ENCODE results near the gene MTHFD1. TPM values are rescaled to one million over a fixed set of nuclear protein-coding genes. Genes with fewer than 3 reads are reported as not detected.

MTHFD1 gene
- total and polyA plus RNA-seq, 9 of the 15 experiments (the other 6 are each of a cell fraction or from before 2014, with no cell fraction given): 66.7 to 158 (median 90.9) TPM

DNA sequence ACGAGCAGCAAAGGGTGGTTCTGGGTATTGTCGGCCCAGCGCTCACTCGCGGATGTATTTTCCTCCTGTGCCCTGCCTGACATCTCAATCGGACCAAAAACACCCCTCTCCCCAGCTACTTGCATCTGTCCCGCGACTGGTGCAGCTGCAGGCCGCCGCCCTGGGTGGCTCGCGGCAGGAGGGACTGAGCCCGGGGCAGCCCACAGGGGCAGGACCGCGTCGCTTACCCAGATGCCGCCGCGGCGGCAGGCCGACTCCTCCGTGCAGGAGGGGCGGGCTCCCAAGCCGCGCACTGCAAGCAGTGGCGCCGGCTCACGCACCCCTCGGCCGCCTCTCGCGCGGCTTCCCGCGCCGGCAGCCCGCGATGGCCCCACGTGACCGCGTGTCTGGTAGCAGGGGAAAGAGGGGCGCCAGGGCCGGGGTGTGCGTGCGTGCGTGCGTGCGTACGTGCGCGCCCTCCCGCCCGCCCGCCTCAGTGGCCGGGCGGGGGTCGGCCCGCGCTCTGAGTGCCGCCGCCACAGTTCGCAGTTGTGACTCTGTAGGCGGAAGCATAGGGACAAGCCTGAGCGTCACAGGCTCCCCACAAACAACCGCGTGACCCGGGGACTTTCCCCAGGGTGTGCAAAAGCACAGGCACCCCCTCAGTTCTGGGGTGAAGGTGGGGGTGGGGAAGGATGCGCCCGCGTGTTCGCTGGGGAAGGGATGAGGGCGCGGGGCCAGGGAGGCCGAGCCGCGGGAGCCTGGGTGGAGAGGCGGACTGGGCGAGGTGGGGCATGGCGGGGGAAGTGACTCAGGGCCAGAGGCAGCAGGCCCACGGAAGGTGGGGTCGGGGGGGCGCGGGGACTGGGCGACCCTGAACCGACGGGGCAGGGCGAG is 115.5 kb downstream of the MTHFD1 start, which contains the start of gene ZBTB25 (continued):
- TF ChIP-seq BACH1 (tag; IDR thresholded peaks at IDR 0.05) (no peak), WHSC1 (IDR thresholded peaks at IDR 0.05; ENCODE audit: low read length) (no peak), MCM5 (IDR thresholded peaks at IDR 0.05; ENCODE audit: low read depth) (no peak), MIER1 (IDR thresholded peaks at IDR 0.05; ENCODE audit: low read depth) (no peak), SETDB1 (IDR thresholded peaks at IDR 0.05; ENCODE audit: low read length) (no peak), ASH1L (IDR thresholded peaks at IDR 0.05; ENCODE audit: borderline replicate concordance, low read depth, partially characterized antibody) (no peak), NFATC3 (IDR thresholded peaks at IDR 0.05) (no peak), ZZZ3 (IDR thresholded peaks at IDR 0.05) (no peak), POLR2G (IDR thresholded peaks at IDR 0.05; ENCODE audit: low read depth, low read length) (peak; percentile 83), POLR2A (conservative IDR thresholded peaks at IDR 0.05) (peak; percentile 72), PTTG1 (tag; IDR thresholded peaks at IDR 0.05; ENCODE audit: low read depth) (no peak), ZNF436 (CRISPR knock-in tag; IDR thresholded peaks at IDR 0.05) (no peak), ZNF184 (CRISPR knock-in tag; IDR thresholded peaks at IDR 0.05) (no peak)
- TF ChIP-seq, protein P1, sequence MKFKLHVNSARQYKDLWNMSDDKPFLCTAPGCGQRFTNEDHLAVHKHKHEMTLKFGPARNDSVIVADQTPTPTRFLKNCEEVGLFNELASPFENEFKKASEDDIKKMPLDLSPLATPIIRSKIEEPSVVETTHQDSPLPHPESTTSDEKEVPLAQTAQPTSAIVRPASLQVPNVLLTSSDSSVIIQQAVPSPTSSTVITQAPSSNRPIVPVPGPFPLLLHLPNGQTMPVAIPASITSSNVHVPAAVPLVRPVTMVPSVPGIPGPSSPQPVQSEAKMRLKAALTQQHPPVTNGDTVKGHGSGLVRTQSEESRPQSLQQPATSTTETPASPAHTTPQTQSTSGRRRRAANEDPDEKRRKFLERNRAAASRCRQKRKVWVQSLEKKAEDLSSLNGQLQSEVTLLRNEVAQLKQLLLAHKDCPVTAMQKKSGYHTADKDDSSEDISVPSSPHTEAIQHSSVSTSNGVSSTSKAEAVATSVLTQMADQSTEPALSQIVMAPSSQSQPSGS (CRISPR knock-in tag; IDR thresholded peaks at IDR 0.05): no peak
- TF ChIP-seq, protein P2, sequence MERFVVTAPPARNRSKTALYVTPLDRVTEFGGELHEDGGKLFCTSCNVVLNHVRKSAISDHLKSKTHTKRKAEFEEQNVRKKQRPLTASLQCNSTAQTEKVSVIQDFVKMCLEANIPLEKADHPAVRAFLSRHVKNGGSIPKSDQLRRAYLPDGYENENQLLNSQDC (CRISPR knock-in tag; IDR thresholded peaks at IDR 0.05): peak; percentile 11; the same call in 1 of the 2 replicates
- TF ChIP-seq, protein P3, sequence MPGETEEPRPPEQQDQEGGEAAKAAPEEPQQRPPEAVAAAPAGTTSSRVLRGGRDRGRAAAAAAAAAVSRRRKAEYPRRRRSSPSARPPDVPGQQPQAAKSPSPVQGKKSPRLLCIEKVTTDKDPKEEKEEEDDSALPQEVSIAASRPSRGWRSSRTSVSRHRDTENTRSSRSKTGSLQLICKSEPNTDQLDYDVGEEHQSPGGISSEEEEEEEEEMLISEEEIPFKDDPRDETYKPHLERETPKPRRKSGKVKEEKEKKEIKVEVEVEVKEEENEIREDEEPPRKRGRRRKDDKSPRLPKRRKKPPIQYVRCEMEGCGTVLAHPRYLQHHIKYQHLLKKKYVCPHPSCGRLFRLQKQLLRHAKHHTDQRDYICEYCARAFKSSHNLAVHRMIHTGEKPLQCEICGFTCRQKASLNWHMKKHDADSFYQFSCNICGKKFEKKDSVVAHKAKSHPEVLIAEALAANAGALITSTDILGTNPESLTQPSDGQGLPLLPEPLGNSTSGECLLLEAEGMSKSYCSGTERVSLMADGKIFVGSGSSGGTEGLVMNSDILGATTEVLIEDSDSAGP (CRISPR knock-in tag; IDR thresholded peaks at IDR 0.05): no peak
- TF ChIP-seq, protein P4, sequence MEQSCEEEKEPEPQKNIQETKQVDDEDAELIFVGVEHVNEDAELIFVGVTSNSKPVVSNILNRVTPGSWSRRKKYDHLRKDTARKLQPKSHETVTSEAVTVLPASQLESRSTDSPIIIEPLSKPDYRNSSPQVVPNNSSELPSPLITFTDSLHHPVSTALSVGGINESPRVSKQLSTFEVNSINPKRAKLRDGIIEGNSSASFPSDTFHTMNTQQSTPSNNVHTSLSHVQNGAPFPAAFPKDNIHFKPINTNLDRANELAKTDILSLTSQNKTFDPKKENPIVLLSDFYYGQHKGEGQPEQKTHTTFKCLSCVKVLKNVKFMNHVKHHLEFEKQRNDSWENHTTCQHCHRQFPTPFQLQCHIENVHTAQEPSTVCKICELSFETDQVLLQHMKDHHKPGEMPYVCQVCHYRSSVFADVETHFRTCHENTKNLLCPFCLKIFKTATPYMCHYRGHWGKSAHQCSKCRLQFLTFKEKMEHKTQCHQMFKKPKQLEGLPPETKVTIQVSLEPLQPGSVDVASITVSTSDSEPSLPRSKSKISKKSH (CRISPR knock-in tag; IDR thresholded peaks at IDR 0.05): no peak
- TF ChIP-seq, protein P5, sequence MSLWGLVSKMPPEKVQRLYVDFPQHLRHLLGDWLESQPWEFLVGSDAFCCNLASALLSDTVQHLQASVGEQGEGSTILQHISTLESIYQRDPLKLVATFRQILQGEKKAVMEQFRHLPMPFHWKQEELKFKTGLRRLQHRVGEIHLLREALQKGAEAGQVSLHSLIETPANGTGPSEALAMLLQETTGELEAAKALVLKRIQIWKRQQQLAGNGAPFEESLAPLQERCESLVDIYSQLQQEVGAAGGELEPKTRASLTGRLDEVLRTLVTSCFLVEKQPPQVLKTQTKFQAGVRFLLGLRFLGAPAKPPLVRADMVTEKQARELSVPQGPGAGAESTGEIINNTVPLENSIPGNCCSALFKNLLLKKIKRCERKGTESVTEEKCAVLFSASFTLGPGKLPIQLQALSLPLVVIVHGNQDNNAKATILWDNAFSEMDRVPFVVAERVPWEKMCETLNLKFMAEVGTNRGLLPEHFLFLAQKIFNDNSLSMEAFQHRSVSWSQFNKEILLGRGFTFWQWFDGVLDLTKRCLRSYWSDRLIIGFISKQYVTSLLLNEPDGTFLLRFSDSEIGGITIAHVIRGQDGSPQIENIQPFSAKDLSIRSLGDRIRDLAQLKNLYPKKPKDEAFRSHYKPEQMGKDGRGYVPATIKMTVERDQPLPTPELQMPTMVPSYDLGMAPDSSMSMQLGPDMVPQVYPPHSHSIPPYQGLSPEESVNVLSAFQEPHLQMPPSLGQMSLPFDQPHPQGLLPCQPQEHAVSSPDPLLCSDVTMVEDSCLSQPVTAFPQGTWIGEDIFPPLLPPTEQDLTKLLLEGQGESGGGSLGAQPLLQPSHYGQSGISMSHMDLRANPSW (CRISPR knock-in tag; IDR thresholded peaks at IDR 0.05): no peak
- TF ChIP-seq, protein P6, sequence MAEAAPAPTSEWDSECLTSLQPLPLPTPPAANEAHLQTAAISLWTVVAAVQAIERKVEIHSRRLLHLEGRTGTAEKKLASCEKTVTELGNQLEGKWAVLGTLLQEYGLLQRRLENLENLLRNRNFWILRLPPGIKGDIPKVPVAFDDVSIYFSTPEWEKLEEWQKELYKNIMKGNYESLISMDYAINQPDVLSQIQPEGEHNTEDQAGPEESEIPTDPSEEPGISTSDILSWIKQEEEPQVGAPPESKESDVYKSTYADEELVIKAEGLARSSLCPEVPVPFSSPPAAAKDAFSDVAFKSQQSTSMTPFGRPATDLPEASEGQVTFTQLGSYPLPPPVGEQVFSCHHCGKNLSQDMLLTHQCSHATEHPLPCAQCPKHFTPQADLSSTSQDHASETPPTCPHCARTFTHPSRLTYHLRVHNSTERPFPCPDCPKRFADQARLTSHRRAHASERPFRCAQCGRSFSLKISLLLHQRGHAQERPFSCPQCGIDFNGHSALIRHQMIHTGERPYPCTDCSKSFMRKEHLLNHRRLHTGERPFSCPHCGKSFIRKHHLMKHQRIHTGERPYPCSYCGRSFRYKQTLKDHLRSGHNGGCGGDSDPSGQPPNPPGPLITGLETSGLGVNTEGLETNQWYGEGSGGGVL (CRISPR knock-in tag; IDR thresholded peaks at IDR 0.05): no peak
